Osteoblast (primary cell): ENCODE data around the gene ZNF503. TPM values are rescaled to one million over a fixed set of nuclear protein-coding genes. Genes with fewer than 3 reads are reported as not detected.

ENCODE experiments used
- DNase-seq: peaks from one replicate; pipeline ENCODE4 v3.0.0; 2011; ENCODE audit warnings: low spot score, mixed read lengths; ENCODE audit not compliant: insufficient read length; ENCODE audit errors: missing footprints
- H2AFZ ChIP-seq: 2 replicates; pipeline ENCODE4 v1.6.0; 2011; ENCODE audit warnings: mild to moderate bottlenecking, low read length
- H3K27ac ChIP-seq: 2 replicates; pipeline ENCODE4 v1.5.1; 2011; ENCODE audit warnings: mild to moderate bottlenecking, low read depth, low read length, moderate library complexity
- H3K27me3 ChIP-seq: 2 replicates; pipeline ENCODE4 v1.6.0; 2012; ENCODE audit warnings: mild to moderate bottlenecking, control low read depth, inconsistent platforms, low read length, moderate library complexity; ENCODE audit not compliant: insufficient read depth
- H3K36me3 ChIP-seq: 2 replicates; pipeline ENCODE4 v1.5.1; 2011; ENCODE audit warnings: mild to moderate bottlenecking, low read length, control low read depth, moderate library complexity; ENCODE audit not compliant: insufficient read depth
- H3K4me1 ChIP-seq: 2 replicates; pipeline ENCODE4 v1.5.1; 2011; ENCODE audit warnings: mild to moderate bottlenecking, low read length, control low read depth, moderate library complexity; ENCODE audit not compliant: insufficient read depth
- H3K4me2 ChIP-seq: 2 replicates; pipeline ENCODE4 v1.6.0; 2011; ENCODE audit warnings: mild to moderate bottlenecking, low read length; ENCODE audit not compliant: insufficient read depth
- H3K4me3 ChIP-seq: fragments of 200-600 bp; sonication (generic); 3 replicates; pipeline ENCODE4 v1.5.1; 2012; ENCODE audit warnings: mild to moderate bottlenecking, low read length, inconsistent platforms; ENCODE audit not compliant: insufficient read depth
- H3K79me2 ChIP-seq: 2 replicates; pipeline ENCODE4 v1.6.0; 2012; ENCODE audit warnings: mild to moderate bottlenecking, low read length, control low read depth, inconsistent platforms; ENCODE audit not compliant: insufficient read depth
- H3K9me3 ChIP-seq: 2 replicates; pipeline ENCODE4 v1.5.1; 2011; ENCODE audit warnings: low read depth, low read length, control low read depth
- H4K20me1 ChIP-seq: 2 replicates; pipeline ENCODE4 v1.6.0; 2012; ENCODE audit warnings: mild to moderate bottlenecking, low read length, control low read depth; ENCODE audit not compliant: insufficient read depth
- total RNA-seq: library from RNA; depleted of rRNA; stranded (reverse); fragments of >200 nt; gene quantifications from 2 replicates; pipeline ENCODE4 v1.2.3, GENCODE V29; 2012
- TF ChIP-seq, protein P1 (sequence below): IDR thresholded peaks from 2 replicates; pipeline ENCODE4 v1.5.1; 2011; ENCODE audit warnings: mild to moderate bottlenecking, low read depth, low read length, moderate library complexity; ENCODE audit errors: extremely low read depth

ZNF503 gene
- total RNA-seq, 1 donor: 18.5 TPM

DNA sequence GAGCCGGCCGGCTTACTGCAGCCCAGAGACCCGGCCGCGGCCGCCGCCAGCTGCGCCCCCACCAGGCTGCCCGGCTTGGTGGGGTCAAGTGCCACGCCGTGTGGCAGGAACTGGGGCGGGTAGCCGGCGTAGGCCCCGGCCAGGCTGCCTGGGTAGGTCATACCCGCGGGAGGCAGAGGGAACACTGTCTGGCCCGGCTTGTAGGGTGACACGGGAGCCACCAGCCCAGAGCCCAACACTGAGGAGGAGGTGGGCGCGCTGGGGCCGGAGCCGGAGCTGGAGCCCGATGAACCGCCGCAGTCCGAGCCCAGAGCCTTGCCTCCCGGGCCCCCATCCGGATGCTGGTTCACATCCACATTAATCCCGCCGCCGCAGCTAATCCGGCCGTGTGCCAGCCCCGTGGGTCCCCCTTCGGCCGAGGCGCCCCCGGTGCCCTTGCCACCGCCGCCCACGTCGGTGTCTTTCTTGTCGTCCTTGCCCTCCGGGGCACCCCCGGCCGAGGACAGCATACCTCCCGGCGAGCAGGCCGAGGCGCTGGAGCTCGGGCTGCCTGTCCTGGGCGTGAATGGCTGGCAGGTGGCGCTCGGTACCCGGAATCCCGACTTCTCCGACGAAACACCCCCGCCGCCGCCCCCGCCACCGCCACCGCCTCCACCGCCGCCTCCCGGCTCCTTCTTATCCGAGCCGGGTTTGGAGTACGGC is 2.0 kb downstream of the ZNF503 start:
- TF ChIP-seq, protein P1, sequence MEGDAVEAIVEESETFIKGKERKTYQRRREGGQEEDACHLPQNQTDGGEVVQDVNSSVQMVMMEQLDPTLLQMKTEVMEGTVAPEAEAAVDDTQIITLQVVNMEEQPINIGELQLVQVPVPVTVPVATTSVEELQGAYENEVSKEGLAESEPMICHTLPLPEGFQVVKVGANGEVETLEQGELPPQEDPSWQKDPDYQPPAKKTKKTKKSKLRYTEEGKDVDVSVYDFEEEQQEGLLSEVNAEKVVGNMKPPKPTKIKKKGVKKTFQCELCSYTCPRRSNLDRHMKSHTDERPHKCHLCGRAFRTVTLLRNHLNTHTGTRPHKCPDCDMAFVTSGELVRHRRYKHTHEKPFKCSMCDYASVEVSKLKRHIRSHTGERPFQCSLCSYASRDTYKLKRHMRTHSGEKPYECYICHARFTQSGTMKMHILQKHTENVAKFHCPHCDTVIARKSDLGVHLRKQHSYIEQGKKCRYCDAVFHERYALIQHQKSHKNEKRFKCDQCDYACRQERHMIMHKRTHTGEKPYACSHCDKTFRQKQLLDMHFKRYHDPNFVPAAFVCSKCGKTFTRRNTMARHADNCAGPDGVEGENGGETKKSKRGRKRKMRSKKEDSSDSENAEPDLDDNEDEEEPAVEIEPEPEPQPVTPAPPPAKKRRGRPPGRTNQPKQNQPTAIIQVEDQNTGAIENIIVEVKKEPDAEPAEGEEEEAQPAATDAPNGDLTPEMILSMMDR: peak; percentile 37
- Histone ChIP-seq H3K9me3 (no peaks in the 10 kb centered on the region), H3K27me3 (no peaks in the 10 kb centered on the region), H2AFZ (no peak overlapping the region), H3K4me1 (peaks cover 14% of the 10 kb centered on the region), H3K4me2 (peak overlapping the region; percentile 98), H3K79me2 (peaks cover 43% of the 10 kb centered on the region), H3K36me3 (peaks cover 4% of the 10 kb centered on the region), H3K4me3 (peak overlapping the region; percentile 100), H4K20me1 (peaks cover 21% of the 10 kb centered on the region), H3K27ac (peak overlapping the region; percentile 65)
- peak; percentile 99 for DNase-seq

DNA sequence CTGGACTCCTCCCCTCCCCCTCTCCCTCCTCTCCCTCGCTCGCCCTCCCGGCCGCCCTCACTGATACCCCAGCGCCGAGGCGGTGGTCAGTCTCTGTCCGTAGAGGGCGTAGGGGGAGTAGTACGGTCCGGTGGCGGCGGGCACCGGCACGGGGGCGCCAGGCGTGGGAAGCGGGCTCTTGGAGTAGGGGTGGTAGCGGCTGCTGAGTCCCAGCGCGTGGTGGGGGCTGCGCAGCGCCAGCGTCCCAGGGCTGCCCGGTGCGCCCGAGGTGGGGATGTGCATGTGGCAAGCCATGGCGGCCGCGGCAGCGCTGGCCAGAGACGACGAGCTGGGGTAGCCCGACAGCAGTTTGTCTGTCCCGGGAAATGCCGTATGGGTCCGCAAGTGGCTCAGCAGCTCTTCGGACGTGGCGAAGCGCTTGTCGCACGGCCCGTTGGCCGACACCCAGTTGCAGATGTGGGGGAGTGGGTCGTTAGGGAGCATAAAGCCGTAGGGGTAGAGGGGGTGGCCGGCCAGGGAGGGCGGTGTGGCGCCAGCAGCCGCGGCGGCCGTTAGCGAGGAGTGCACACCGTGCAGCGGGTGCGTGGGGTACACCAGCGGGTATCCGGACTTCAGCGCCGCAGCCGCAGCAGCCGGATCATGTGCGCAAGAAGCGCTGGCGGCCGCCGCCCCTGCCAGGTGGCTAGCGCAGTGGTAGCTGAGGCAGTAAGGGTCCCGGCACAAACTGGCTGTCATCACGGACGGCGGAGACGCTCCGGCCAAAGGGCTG is 2.7 kb downstream of the ZNF503 start:
- Histone ChIP-seq H3K79me2 (peaks cover 37% of the 10 kb centered on the region), H3K4me1 (peaks cover 12% of the 10 kb centered on the region), H2AFZ (no peak overlapping the region), H4K20me1 (peaks cover 22% of the 10 kb centered on the region), H3K27me3 (no peaks in the 10 kb centered on the region), H3K4me2 (peak overlapping the region; percentile 84), H3K27ac (peak overlapping the region; percentile 48), H3K36me3 (peaks cover 8% of the 10 kb centered on the region), H3K4me3 (peak overlapping the region; percentile 100), H3K9me3 (no peaks in the 10 kb centered on the region)
- peak; percentile 89 for DNase-seq
- TF ChIP-seq, protein P1: no peak

DNA sequence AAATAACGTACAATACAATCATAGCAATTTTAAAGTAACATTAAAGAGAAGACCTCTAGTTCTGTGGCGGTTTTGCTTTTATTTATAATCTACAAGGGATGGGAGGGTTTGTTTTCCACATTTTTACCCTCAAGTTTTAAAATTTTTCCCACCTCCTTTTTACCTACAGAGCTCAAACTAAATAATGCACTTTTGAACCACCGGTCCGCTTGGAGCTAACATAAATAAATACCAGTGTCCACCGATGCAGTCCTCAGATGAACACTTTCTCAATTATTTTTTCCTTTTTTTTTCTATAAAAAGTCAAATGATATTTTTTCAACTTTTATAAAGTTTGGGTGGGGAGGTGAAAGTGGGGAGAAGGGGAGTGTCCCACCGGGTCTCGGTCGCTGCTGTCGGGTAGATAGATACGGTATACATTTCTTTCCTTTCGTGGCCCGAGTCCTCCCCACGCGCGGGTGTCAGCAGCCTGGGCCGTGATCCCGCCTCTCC is 3.3 kb downstream of the ZNF503 start:
- no peak for DNase-seq
- H3K79me2 ChIP-seq: peaks cover 37% of the 10 kb centered on the region
- H3K27ac ChIP-seq: no peak overlapping the region

More for the DNA sequence above, 3.3 kb downstream of the ZNF503 start:
- Histone ChIP-seq H3K4me3 (peak overlapping the region; percentile 100), H3K9me3 (no peaks in the 10 kb centered on the region), H3K4me2 (peak overlapping the region; percentile 84), H3K36me3 (peaks cover 8% of the 10 kb centered on the region), H2AFZ (no peak overlapping the region), H3K4me1 (peaks cover 8% of the 10 kb centered on the region), H4K20me1 (peaks cover 22% of the 10 kb centered on the region), H3K27me3 (no peaks in the 10 kb centered on the region)
- TF ChIP-seq, protein P1: no peak
